Neutrophil (primary cell): ENCODE measurements around the gene ZNF117.
"Not testable (repeated sequence)": the region's sequence is repeated elsewhere in the genome, so short reads cannot be mapped to it uniquely, and the experiment has no call there.

Source experiments
- H3K27ac ChIP-seq: fragments of 200-600 bp; sonication (generic); 2 replicates; pipeline ENCODE4 v1.5.1; 2016; ENCODE audit warnings: mild to moderate bottlenecking, moderate library complexity
- H3K27me3 ChIP-seq: fragments of 200-600 bp; sonication (generic); 2 replicates; pipeline ENCODE4 v1.6.0; 2016; ENCODE audit warnings: mild to moderate bottlenecking
- H3K36me3 ChIP-seq: fragments of 200-600 bp; sonication (generic); 2 replicates; pipeline ENCODE4 v1.5.1; 2017
- H3K4me1 ChIP-seq, 2 experiments: fragments of 200-600 bp in 1 of 2; sonication (generic) in 1 of 2; 1 replicate in 1 of 2; 2 replicates in 1 of 2; pipeline versions ENCODE4 v1.5.1 to v1.6.1; 2013 to 2016; ENCODE audit warnings: low read depth in 1 of 2, low read length in 1 of 2, mild to moderate bottlenecking in 1 of 2, moderate library complexity in 1 of 2; ENCODE audit not compliant: control insufficient read depth in 1 of 2, insufficient read depth in 1 of 2
- H3K4me3 ChIP-seq, 2 experiments: fragments of 200-600 bp in 1 of 2; sonication (generic) in 1 of 2; 1 replicate in 1 of 2; 2 replicates in 1 of 2; pipeline ENCODE4 v1.5.1; 2013 to 2016; ENCODE audit warnings: low read depth in 1 of 2, low read length in 1 of 2, mild to moderate bottlenecking in 1 of 2, moderate library complexity in 1 of 2
- H3K9me3 ChIP-seq: fragments of 200-600 bp; sonication (generic); 2 replicates; pipeline ENCODE4 v1.5.1; 2016
- CTCF ChIP-seq: fragments of 200-600 bp; sonication (generic); IDR thresholded peaks from 2 replicates; pipeline ENCODE4 v1.5.1; 2016; ENCODE audit warnings: antibody characterized with exemption

Gene ZNF117

GRCh38 chr7:64959072-64959747 is 31.6 kb downstream of the ZNF117 start:
- no peak overlapping the region for H3K27ac ChIP-seq
- no peaks in the 10 kb centered on the region for H3K27me3 ChIP-seq
- peaks cover 6% of the 10 kb centered on the region for H3K9me3 ChIP-seq
- no peaks in the 10 kb centered on the region for H3K36me3 ChIP-seq
- no peak for TF ChIP-seq CTCF
- no peaks in the 10 kb centered on the region for H3K4me1 ChIP-seq
- H3K4me3 ChIP-seq: no peak overlapping the region

GRCh38 chr7:64951250-64951848 is 39.5 kb downstream of the ZNF117 start:
- no peaks in the 10 kb centered on the region for H3K36me3 ChIP-seq
- no peak overlapping the region for H3K4me3 ChIP-seq
- no peaks in the 10 kb centered on the region for H3K4me1 ChIP-seq
- TF ChIP-seq CTCF: peak; percentile 81
- H3K27ac ChIP-seq: no peak overlapping the region
- peaks cover 45% of the 10 kb centered on the region for H3K27me3 ChIP-seq
- no peaks in the 10 kb centered on the region for H3K9me3 ChIP-seq

- H3K4me1 ChIP-seq, H3K27ac ChIP-seq, H3K36me3 ChIP-seq, H3K4me3 ChIP-seq, H3K9me3 ChIP-seq: not testable (repeated sequence)
- H3K27me3 ChIP-seq: peaks cover 51% of the 10 kb centered on the region
These were observed 40.2 kb downstream of the ZNF117 start for GRCh38 chr7:64950673-64951072.

GRCh38 chr7:64948774-64949173 is 42.1 kb downstream of the ZNF117 start:
- not testable (repeated sequence) for H3K9me3 ChIP-seq, H3K36me3 ChIP-seq, H3K27ac ChIP-seq, H3K4me1 ChIP-seq, H3K4me3 ChIP-seq
- peaks cover 68% of the 10 kb centered on the region for H3K27me3 ChIP-seq

GRCh38 chr7:64947252-64948000 is 43.4 kb downstream of the ZNF117 start:
- H3K4me1 ChIP-seq: no peaks in the 10 kb centered on the region
- peaks cover 81% of the 10 kb centered on the region for H3K27me3 ChIP-seq
- H3K36me3 ChIP-seq: no peaks in the 10 kb centered on the region
- no peak for TF ChIP-seq CTCF
- H3K9me3 ChIP-seq: no peaks in the 10 kb centered on the region
- H3K27ac ChIP-seq: no peak overlapping the region
- H3K4me3 ChIP-seq: no peak overlapping the region

GRCh38 chr7:64946772-64947171 is 44.1 kb downstream of the ZNF117 start:
- peaks cover 88% of the 10 kb centered on the region for H3K27me3 ChIP-seq
- H3K4me1 ChIP-seq: no peaks in the 10 kb centered on the region
- no peaks in the 10 kb centered on the region for H3K36me3 ChIP-seq
- H3K4me3 ChIP-seq: no peak overlapping the region
- H3K9me3 ChIP-seq: no peaks in the 10 kb centered on the region
- H3K27ac ChIP-seq: no peak overlapping the region
- TF ChIP-seq CTCF: no peak
